Ovary (tissue), 9 donors: ENCODE data around the gene USP25. TPM values are rescaled to one million over a fixed set of nuclear protein-coding genes. Genes with fewer than 3 reads are reported as not detected.

Experiments used
- DNase-seq, 5 donors: peaks; one replicate each; pipeline ENCODE4 v3.0.0-alpha.2; 2019 to 2020
- H3K27ac ChIP-seq, 2 donors: fragments of 200-600 bp; one replicate each; pipeline versions ENCODE4 v1.5.1 to v1.8.0; 2019 to 2022
- H3K27me3 ChIP-seq: fragments of 200-600 bp; one replicate; pipeline ENCODE4 v1.8.0; 2022
- H3K36me3 ChIP-seq: fragments of 200-600 bp; sonication (generic); one replicate; pipeline ENCODE4 v1.5.1; 2019
- H3K4me1 ChIP-seq: one replicate; pipeline ENCODE4 v1.8.1; 2013; ENCODE audit warnings: mild to moderate bottlenecking, moderate library complexity; ENCODE audit not compliant: insufficient read depth
- H3K4me3 ChIP-seq: fragments of 200-600 bp; sonication (generic); one replicate; pipeline ENCODE4 v1.5.1; 2017
- H3K9me3 ChIP-seq, 2 donors: fragments of 200-600 bp in 1 of 2; sonication (generic) in 1 of 2; one replicate each; pipeline versions ENCODE4 v1.5.1 to v1.8.1; 2013 to 2019; ENCODE audit warnings: mild to moderate bottlenecking in 1 of 2, moderate library complexity in 1 of 2
- EP300 ChIP-seq: sonication (generic); formaldehyde crosslinking; IDR thresholded peaks from one replicate; pipeline ENCODE4 v1.6.1; 2017; ENCODE audit warnings: antibody characterized with exemption
- POLR2A ChIP-seq: fragments of 450-650 bp; IDR thresholded peaks from one replicate; pipeline ENCODE4 v1.6.1; 2017; ENCODE audit warnings: antibody characterized with exemption, mild to moderate bottlenecking, moderate library complexity
- WGBS, 3 donors: extraction: QIAGEN DNeasy Blood & Tissue Kit in 1 of 3; methylation state at CpG; one replicate each; pipeline versions ENCODE4 v1.1.5 to v1.1.7; 2013 to 2017; 5-methylcytosine and 5-hydroxymethylcytosine counted together
- intact Hi-C, 4 donors: fragments of 100-400 bp; cut with DNase I; formaldehyde crosslinking; loops; one replicate each; pipeline versions ENCODE4 v1.11.0 to v1.15.1; 2022 to 2023
- polyA plus RNA-seq, 2 donors: library from polyadenylated mRNA; stranded (reverse); fragments of 200-250 nt in 1 of 2; fragments of 350-450 nt in 1 of 2; fragmentation: Illumina TruSeq in 1 of 2; extraction: RNeasy Lipid Tissue Mini Kit (QIAGEN cat#74804) in 1 of 2; gene quantifications; one replicate each; pipeline ENCODE4 v1.2.3, GENCODE V29; 2013 to 2014
- total RNA-seq, 7 donors: library from RNA; depleted of rRNA in 2 of 7; stranded (reverse); fragments of >200 nt in 2 of 7; fragmentation: NEBNext Ultra II Directional in 3 of 7; extraction: Animal tissue kit (Norgen Biotek cat#: 25700) in 3 of 7; gene quantifications; one replicate each; pipeline versions ENCODE4 v1.1.0 to v1.2.4, GENCODE V29; 2016 to 2023
- TF ChIP-seq, protein P1 (sequence below), 3 donors: fragments of 450-650 bp in 2 of 3; fragments of 200-600 bp in 1 of 3; IDR thresholded peaks; one replicate each; pipeline versions ENCODE4 v1.5.1 to v1.8.0; 2016 to 2022; ENCODE audit warnings: antibody characterized with exemption in 3 of 3, mild to moderate bottlenecking in 1 of 3
- donor health status: DM: no; HTN: no; CAD: no; lungs with moderate emphysema.
- donor health status: DM: no; HTN: no; CAD: no.
- donor health status: Bipolar disorder and iron deficiency.
- donor health status: DM: yes; HTN: yes; CAD: no.
- donor health status: DM: no; HTN: no; CAD: no.
- donor health status: DM: yes; HTN: yes; CAD: no.

USP25 gene
- total and polyA plus RNA-seq, 9 donors: 11.9 to 40.8 (median 34.9) TPM

- 64 to 69% (median 68%) methylated on average over 3 of the region's 3 CpGs for WGBS, 3 donors
- no peak for DNase-seq
- no peaks in the 10 kb centered on the region for H3K4me1 ChIP-seq
- intact Hi-C loops: no loop called here
- H3K36me3 ChIP-seq: no peaks in the 10 kb centered on the region
- TF ChIP-seq EP300 (no peak), POLR2A (no peak)
- TF ChIP-seq, protein P1, sequence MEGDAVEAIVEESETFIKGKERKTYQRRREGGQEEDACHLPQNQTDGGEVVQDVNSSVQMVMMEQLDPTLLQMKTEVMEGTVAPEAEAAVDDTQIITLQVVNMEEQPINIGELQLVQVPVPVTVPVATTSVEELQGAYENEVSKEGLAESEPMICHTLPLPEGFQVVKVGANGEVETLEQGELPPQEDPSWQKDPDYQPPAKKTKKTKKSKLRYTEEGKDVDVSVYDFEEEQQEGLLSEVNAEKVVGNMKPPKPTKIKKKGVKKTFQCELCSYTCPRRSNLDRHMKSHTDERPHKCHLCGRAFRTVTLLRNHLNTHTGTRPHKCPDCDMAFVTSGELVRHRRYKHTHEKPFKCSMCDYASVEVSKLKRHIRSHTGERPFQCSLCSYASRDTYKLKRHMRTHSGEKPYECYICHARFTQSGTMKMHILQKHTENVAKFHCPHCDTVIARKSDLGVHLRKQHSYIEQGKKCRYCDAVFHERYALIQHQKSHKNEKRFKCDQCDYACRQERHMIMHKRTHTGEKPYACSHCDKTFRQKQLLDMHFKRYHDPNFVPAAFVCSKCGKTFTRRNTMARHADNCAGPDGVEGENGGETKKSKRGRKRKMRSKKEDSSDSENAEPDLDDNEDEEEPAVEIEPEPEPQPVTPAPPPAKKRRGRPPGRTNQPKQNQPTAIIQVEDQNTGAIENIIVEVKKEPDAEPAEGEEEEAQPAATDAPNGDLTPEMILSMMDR (IDR thresholded peaks at IDR 0.05): no peak
- no peaks in the 10 kb centered on the region for H3K9me3 ChIP-seq
- H3K27me3 ChIP-seq: no peaks in the 10 kb centered on the region
- no peak overlapping the region for H3K27ac ChIP-seq
- no peak overlapping the region for H3K4me3 ChIP-seq
Observed at GRCh38 chr21:15841856-15842564, 112.2 kb downstream of the USP25 start.

DNA sequence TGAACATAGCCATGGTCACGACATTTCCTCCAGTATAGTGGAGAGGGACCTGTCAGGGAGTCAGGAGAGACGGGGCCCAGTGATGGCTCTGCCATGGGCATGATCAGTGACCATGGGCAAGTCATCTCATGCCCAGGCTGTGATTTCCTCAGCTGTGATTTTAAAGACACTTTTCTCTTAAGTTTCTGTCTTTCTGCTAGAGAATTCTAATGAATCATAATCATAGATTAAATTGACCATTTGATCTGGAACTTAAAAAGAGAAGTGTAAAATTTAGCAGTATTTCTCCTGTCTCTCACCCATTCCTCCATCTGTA lies 112.7 kb downstream of the USP25 start:
- Histone ChIP-seq H3K4me1 (no peaks in the 10 kb centered on the region), H3K27me3 (no peaks in the 10 kb centered on the region), H3K36me3 (no peaks in the 10 kb centered on the region), H3K27ac (no peak overlapping the region), H3K9me3 (no peaks in the 10 kb centered on the region), H3K4me3 (no peak overlapping the region)
- no peak for TF ChIP-seq EP300
- TF ChIP-seq POLR2A: no peak
- TF ChIP-seq, protein P1 (IDR thresholded peaks at IDR 0.05): no peak
- intact Hi-C loops: no loop called here
- no peak for DNase-seq
- 90 to 96% (median 94%) methylated on average over 2 of the region's 2 CpGs for WGBS, 3 donors

DNA sequence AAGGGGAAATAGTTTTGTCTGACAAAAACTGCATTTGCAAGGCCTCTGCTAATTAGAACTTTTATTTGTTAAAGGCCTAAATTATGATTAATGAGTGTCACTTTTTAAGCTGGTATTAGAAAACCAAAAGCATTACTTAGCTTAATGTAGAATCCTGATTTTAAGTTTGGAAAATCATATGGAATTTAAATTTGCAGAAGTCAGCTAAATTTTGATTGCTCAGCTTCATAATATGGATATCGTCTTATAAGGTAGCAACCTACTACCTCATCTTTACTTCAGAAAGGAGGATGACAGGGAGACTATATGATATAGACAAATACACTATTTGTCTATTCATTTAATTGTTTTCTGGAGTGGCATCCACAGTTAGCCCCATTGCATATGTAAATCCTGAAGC lies 114.0 kb downstream of the USP25 start:
- Histone ChIP-seq H3K9me3 (no peaks in the 10 kb centered on the region), H3K36me3 (no peaks in the 10 kb centered on the region), H3K27ac (no peak overlapping the region), H3K4me3 (no peak overlapping the region), H3K27me3 (no peaks in the 10 kb centered on the region), H3K4me1 (no peaks in the 10 kb centered on the region)
- no peak for DNase-seq
- intact Hi-C loops: no loop called here
- no peak for TF ChIP-seq POLR2A
- WGBS, 3 donors: 95 to 98% (median 98%) methylated on average over 1 of the region's 1 CpG

- Histone ChIP-seq H3K27me3 (no peaks in the 10 kb centered on the region), H3K4me1 (no peaks in the 10 kb centered on the region), H3K4me3 (no peak overlapping the region), H3K27ac (no peak overlapping the region), H3K36me3 (no peaks in the 10 kb centered on the region), H3K9me3 (no peaks in the 10 kb centered on the region)
- TF ChIP-seq EP300: no peak
- no peak for TF ChIP-seq POLR2A
- TF ChIP-seq, protein P1 (IDR thresholded peaks at IDR 0.05): no peak
- WGBS, 3 donors: 70 to 78% (median 71%) methylated on average over 4 of the region's 4 CpGs
- intact Hi-C loops: no loop called here
- DNase-seq: no peak
Observed at GRCh38 chr21:15848634-15849560, 119.1 kb downstream of the USP25 start.

- intact Hi-C loops: no loop called here
- Histone ChIP-seq H3K4me3 (no peak overlapping the region), H3K27ac (no peak overlapping the region), H3K4me1 (no peaks in the 10 kb centered on the region), H3K36me3 (no peaks in the 10 kb centered on the region), H3K9me3 (no peaks in the 10 kb centered on the region), H3K27me3 (no peaks in the 10 kb centered on the region)
- no peak for DNase-seq
- WGBS, 3 donors: 89 to 93% (median 90%) methylated on average over 2 of the region's 2 CpGs
- no peak for TF ChIP-seq POLR2A
Observed at GRCh38 chr21:15849927-15850326, 120.1 kb downstream of the USP25 start.
